ENCODE results near the gene ICE2.

The ICE2 gene

DNA sequence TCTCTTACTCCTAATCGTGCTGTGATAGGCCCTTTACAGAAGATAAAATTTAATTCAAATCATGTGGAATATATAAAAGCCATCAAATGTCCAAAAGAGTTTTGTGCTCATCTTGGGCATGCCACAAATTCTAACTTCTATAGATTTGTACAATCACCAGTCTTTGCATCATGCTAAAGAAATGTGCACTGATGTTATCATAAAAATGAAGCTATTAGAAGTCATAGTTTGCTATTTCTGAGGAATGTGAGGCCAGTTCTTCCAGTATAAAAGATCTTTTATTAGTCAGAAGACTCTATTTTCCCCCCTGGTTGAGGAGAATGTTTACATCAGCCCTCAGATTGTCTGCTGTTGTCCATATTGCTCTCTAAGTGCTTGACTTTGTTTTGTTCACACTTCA, 79.0 kb downstream of the ICE2 start:
- TF ChIP-seq TEAD4 (IDR thresholded peaks at IDR 0.05) (peak; percentile 49; the same call in 1 of the 2 replicates), FOXM1 (IDR thresholded peaks at IDR 0.05; ENCODE audit: borderline replicate concordance, low read depth) (no peak), EP300 (IDR thresholded peaks at IDR 0.05; ENCODE audit: borderline replicate concordance) (peak; percentile 48; the same call in 1 of the 2 replicates)

DNA sequence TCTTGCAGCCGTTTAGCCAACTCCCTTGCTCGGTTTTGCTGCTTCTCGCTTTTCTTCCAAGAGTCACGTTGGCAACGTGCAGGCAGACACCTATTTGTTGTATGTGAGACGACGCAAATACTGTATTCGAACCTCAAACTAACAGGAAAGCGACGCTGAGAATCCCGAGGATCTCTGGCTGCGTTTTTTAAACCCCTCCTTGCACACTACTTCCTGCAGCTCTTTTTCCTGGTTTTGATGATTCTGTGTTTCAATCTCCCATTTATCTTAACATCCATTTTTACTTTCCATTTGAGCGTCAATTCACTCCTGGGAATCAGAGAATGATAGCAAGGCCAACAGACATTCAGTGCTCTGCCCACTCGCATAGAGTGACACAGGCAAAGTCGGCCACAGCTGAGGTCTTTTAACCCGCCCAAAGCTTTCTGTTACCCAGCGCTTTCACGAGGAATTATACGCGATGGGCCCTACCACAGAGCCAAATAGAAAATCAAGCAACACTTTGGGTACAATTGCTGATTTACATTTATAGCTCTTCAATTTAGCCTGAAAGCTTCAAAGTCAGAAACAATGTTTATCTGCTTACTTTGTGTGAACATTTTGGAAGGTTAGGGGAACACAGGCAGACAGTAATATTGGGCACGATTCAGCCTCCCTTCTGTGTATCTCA, 79.6 kb downstream of the ICE2 start:
- no peak for TF ChIP-seq EP300 (IDR thresholded peaks at IDR 0.05; ENCODE audit: borderline replicate concordance)
- TF ChIP-seq, protein P1, sequence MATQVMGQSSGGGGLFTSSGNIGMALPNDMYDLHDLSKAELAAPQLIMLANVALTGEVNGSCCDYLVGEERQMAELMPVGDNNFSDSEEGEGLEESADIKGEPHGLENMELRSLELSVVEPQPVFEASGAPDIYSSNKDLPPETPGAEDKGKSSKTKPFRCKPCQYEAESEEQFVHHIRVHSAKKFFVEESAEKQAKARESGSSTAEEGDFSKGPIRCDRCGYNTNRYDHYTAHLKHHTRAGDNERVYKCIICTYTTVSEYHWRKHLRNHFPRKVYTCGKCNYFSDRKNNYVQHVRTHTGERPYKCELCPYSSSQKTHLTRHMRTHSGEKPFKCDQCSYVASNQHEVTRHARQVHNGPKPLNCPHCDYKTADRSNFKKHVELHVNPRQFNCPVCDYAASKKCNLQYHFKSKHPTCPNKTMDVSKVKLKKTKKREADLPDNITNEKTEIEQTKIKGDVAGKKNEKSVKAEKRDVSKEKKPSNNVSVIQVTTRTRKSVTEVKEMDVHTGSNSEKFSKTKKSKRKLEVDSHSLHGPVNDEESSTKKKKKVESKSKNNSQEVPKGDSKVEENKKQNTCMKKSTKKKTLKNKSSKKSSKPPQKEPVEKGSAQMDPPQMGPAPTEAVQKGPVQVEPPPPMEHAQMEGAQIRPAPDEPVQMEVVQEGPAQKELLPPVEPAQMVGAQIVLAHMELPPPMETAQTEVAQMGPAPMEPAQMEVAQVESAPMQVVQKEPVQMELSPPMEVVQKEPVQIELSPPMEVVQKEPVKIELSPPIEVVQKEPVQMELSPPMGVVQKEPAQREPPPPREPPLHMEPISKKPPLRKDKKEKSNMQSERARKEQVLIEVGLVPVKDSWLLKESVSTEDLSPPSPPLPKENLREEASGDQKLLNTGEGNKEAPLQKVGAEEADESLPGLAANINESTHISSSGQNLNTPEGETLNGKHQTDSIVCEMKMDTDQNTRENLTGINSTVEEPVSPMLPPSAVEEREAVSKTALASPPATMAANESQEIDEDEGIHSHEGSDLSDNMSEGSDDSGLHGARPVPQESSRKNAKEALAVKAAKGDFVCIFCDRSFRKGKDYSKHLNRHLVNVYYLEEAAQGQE (IDR thresholded peaks at IDR 0.05; ENCODE audit: low read depth), result no peak
- no peak for TF ChIP-seq TAF1 (IDR thresholded peaks at IDR 0.05; ENCODE audit: low read depth)
- TF ChIP-seq TEAD4 (IDR thresholded peaks at IDR 0.05), result no peak
- no peak for TF ChIP-seq EGR1 (IDR thresholded peaks at IDR 0.05)
- TF ChIP-seq CEBPB (IDR thresholded peaks at IDR 0.05), result no peak
- no peak for TF ChIP-seq USF1 (IDR thresholded peaks at IDR 0.05)
- no peak for TF ChIP-seq RAD21 (IDR thresholded peaks at IDR 0.05; ENCODE audit: low read depth)
- TF ChIP-seq FOXM1 (IDR thresholded peaks at IDR 0.05; ENCODE audit: borderline replicate concordance, low read depth), result no peak
- TF ChIP-seq, protein P2, sequence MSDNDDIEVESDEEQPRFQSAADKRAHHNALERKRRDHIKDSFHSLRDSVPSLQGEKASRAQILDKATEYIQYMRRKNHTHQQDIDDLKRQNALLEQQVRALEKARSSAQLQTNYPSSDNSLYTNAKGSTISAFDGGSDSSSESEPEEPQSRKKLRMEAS (IDR thresholded peaks at IDR 0.05), result no peak
- TF ChIP-seq YY1 (IDR thresholded peaks at IDR 0.05; ENCODE audit: low read depth), result no peak

- TF ChIP-seq ZBTB7A (IDR thresholded peaks at IDR 0.05; ENCODE audit: low read depth), result peak; percentile 88
- TF ChIP-seq EGR1 (IDR thresholded peaks at IDR 0.05), result no peak
- 0 out of 2 replicates have a peak, but pooled peaks have one; percentile 7 for TF ChIP-seq YY1 (IDR thresholded peaks at IDR 0.05; ENCODE audit: low read depth)
- peak; percentile 75 for TF ChIP-seq TAF1 (IDR thresholded peaks at IDR 0.05; ENCODE audit: low read depth)
- TF ChIP-seq RAD21 (IDR thresholded peaks at IDR 0.05; ENCODE audit: low read depth), result no peak
- TF ChIP-seq NFIC (IDR thresholded peaks at IDR 0.05), result 0 out of 2 replicates have a peak, but pooled peaks have one; percentile 6
- peak; percentile 32; the same call in 1 of the 2 replicates for TF ChIP-seq EP300 (IDR thresholded peaks at IDR 0.05; ENCODE audit: borderline replicate concordance)
- TF ChIP-seq TEAD4 (IDR thresholded peaks at IDR 0.05), result peak; percentile 29; the same call in 1 of the 2 replicates
Observed at GRCh38 chr15:60397772-60398445, 81.0 kb downstream of the ICE2 start, which contains the start of gene ANXA2. TSS of gene ANXA2 (minus strand) at chr15:60397986. CDS start at chr15:60386075, 11,911 bp downstream.

DNA sequence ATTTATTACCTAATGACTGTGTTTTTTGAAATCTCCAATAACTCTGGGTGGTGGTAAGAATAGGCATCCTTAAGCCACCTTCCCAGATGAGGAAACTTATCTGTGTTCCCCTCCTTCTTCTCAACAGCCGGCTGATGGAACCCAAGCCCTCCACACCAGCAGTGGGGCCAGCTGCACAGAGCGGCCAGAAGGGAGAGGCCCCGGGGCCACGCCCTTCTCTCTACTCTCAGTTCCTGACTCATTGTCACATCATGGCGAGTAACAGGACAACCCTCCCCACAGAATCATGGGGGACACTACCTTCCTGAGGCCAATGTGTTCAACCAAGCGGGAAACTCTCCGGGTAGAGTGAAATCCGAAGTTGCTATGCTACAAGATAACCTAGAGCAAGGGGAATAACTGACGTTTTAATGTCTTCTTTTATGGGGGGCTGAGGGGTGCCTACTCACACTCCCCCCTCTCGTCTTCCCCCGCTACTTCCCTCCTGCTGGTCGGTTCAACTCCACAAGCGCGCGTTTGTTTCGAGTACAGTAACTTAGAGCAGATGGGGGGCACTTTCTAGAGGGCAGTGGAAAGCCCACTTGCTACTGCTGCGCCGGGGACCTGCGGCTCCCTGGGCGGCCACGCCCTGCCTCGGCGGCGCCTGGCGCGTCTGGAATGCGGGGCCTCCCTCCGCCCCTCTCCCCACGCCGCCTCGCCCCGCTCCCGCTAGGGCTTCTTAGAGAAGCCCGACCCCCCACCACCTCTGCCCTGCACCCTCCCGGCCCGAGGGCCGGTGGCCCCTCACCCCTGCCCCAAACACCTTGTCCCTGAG, 81.8 kb downstream of the ICE2 start:
- TF ChIP-seq EP300 (IDR thresholded peaks at IDR 0.05; ENCODE audit: borderline replicate concordance) (0 out of 2 replicates have a peak, but pooled peaks have one; percentile 26), TCF12 (IDR thresholded peaks at IDR 0.05; ENCODE audit: low read depth) (0 out of 2 replicates have a peak, but pooled peaks have one; percentile 8), USF1 (IDR thresholded peaks at IDR 0.05) (no peak), FOXM1 (IDR thresholded peaks at IDR 0.05; ENCODE audit: borderline replicate concordance, low read depth) (no peak), EGR1 (IDR thresholded peaks at IDR 0.05) (no peak), YY1 (IDR thresholded peaks at IDR 0.05; ENCODE audit: low read depth) (peak; percentile 44; the same call in 1 of the 2 replicates), RAD21 (IDR thresholded peaks at IDR 0.05; ENCODE audit: low read depth) (no peak), TEAD4 (IDR thresholded peaks at IDR 0.05) (peak; percentile 90), CEBPB (IDR thresholded peaks at IDR 0.05) (no peak), NFIC (IDR thresholded peaks at IDR 0.05) (no peak)
- TF ChIP-seq, protein P1 (IDR thresholded peaks at IDR 0.05; ENCODE audit: low read depth), result no peak

DNA sequence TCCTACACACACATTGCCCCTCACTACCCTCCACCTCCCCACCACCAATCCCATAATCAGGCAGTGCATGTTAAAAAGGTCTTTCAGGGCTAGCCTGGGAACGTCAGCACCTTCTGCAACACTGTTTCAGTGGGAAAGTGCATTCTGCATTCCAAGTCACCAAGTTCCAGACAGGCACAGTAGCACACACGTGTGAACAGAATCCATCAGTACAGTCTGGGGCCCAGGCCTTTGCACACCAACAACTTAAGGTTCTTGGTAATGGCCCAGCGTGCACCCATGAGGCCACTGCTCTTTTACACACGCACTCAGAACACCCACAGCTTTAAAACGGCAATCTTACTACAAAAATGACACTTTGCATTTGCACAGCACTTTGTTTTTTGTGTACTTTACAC, 82.4 kb downstream of the ICE2 start:
- no peak for TF ChIP-seq CEBPB (IDR thresholded peaks at IDR 0.05)
- TF ChIP-seq TEAD4 (IDR thresholded peaks at IDR 0.05), result no peak
- TF ChIP-seq FOXM1 (IDR thresholded peaks at IDR 0.05; ENCODE audit: borderline replicate concordance, low read depth), result no peak
- TF ChIP-seq EGR1 (IDR thresholded peaks at IDR 0.05), result no peak
- TF ChIP-seq, protein P2 (IDR thresholded peaks at IDR 0.05), result peak; percentile 20
- TF ChIP-seq TAF1 (IDR thresholded peaks at IDR 0.05; ENCODE audit: low read depth), result no peak
- 0 out of 2 replicates have a peak, but pooled peaks have one; percentile 21 for TF ChIP-seq EP300 (IDR thresholded peaks at IDR 0.05; ENCODE audit: borderline replicate concordance)
- no peak for TF ChIP-seq YY1 (IDR thresholded peaks at IDR 0.05; ENCODE audit: low read depth)
- no peak for TF ChIP-seq NFIC (IDR thresholded peaks at IDR 0.05)
- no peak for TF ChIP-seq ZBTB7A (IDR thresholded peaks at IDR 0.05; ENCODE audit: low read depth)
- no peak for TF ChIP-seq USF1 (IDR thresholded peaks at IDR 0.05)
- TF ChIP-seq, protein P1 (IDR thresholded peaks at IDR 0.05; ENCODE audit: low read depth), result no peak
- TF ChIP-seq RAD21 (IDR thresholded peaks at IDR 0.05; ENCODE audit: low read depth), result no peak
- no peak for TF ChIP-seq CREB1 (IDR thresholded peaks at IDR 0.05; ENCODE audit: low read depth)
- TF ChIP-seq TCF12 (IDR thresholded peaks at IDR 0.05; ENCODE audit: low read depth), result 0 out of 2 replicates have a peak, but pooled peaks have one; percentile 8

Data from Ishikawa (cell line).